GM18870 (cell line): ENCODE data around the gene EME2.

Source experiments
- ATAC-seq: cut with Tn5 transposase; IDR thresholded peaks from one replicate; pipeline ENCODE4 v1.9.1; 2021; ENCODE audit warnings: moderate library complexity; ENCODE audit not compliant: unreplicated experiment

Gene EME2

DNA sequence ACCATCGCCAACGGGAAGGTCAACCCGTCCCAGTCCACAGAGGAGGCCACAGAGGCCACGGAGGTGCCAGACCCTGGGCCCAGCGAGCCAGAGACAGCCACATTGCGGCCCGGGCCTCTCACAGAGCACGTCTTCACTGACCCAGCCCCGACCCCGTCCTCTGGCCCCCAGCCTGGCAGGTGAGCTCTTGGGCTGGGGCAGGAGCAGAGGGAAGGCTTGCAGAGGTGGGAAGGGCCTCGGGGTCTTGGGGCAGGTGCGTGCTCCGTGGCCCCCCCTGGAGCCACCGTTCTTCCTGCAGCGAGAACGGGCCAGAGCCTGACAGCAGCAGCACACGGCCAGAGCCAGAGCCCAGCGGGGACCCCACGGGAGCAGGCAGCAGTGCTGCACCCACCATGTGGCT lies 6.4 kb upstream of the EME2 start:
- no peak for ATAC-seq

- no peak for ATAC-seq
Measured at GRCh38 chr16:1766701-1767100, 5.9 kb upstream of the EME2 start.

DNA sequence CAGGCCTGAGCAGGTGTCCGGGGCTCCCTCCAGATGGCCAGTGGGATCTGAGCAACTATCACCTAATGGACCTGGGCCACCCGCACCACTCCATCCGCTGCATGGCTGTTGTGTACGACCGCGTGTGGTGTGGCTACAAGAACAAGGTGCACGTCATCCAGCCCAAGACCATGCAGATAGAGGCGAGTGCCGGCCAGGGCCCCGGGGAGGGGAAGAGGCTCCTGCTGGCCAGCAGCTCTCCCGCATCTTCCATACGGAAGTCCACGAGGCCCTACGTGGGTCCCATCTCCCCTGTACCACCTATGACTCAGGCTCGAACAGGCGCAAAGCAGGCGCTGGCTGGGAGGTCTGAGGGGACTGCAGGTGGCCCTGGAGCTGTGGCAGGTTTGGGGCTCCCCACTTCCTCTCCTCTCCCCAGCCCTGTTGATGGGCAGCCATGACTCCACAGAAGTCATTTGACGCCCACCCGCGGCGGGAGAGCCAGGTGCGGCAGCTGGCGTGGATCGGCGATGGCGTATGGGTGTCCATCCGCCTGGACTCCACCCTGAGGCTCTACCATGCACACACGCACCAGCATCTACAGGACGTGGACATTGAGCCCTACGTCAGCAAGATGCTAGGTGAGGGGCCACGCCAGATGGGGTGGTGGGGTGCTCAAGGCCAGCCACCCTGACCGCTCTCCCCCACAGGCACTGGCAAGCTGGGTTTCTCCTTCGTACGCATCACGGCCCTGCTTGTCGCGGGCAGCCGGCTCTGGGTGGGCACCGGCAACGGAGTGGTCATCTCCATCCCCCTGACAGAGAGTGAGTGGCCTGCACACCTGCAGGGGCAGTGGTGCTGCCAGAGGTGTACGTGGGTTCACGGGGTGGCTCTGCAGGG lies 5.3 kb upstream of the EME2 start:
- no peak for ATAC-seq

GRCh38 chr16:1768061-1768766 lies 4.4 kb upstream of the EME2 start:
- ATAC-seq = no peak

DNA sequence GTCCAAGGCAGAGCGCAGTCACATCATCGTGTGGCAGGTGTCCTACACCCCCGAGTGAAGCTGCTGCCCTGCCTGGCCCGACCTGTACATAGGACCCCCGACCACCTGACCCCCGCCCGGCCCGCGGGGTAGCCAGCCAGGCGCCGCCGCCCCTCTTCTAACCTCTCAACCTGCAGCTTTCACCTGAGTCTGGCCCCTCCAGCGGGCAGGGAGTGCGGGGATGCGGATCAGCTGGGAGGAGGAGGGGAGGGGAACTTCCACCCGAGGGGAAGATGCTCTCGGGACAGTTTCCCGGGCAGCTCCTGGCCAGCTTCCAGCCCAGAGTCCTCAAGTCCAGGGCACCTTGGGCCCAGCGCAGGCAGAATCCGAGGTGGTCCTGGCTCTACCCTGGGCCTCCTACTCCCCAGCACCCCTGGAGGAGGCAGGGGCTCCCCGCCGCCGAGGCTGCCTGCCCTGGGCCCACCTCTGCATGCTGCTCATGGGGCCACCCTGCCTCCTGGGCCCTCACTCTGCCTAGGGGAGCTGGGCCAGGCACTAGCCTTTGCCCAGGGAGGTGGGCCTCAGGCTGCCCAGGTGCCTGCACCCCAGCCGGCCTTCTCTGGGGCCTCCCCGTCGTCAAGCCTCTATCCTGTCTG lies 3.7 kb upstream of the EME2 start:
- no peak for ATAC-seq

- ATAC-seq = no peak
Measured at GRCh38 chr16:1769402-1770300, 3.0 kb upstream of the EME2 start.

DNA sequence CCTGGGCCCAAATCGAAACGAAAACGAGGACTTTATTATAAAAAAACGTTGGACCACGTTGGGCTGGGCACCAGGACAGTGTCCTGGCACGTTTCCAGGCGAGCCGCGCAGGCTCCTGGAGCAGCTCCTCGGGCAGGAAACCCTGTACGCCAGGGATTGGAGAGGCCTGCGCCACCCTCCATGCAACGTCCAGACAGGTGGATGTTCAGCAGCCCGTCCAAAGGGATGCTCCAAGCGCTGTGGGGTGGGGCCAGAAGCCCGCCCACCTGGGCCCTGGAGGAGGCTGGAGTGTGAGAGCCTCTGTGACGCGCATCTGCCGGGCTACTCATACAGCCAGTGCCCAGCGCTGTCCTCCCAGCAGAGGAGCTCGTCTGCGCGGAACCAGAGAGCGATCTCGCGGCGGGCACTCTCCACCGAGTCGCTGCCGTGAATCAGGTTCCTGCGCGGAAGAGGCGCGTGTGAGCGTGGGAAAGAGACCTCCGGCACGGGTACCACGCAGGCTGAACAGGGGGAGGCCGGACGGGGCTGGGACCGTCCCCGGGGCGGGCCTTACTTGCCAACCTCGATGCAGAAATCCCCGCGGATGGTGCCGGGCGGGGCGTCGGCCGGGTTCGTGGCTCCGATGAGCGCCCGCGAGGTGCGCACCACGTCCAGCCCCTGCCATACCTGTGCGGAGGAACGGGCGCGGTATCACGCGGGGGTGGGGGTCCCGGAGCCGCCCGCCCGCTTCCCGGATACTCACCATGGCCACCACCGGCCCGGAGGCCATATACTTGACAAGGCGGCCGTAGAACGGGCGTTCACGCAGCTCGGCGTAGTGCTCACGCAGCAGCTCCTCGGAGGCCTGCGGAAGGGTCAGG lies 2.1 kb upstream of the EME2 start:
- ATAC-seq = no peak

- ATAC-seq = no peak
Measured at GRCh38 chr16:1771188-1771863, 1.3 kb upstream of the EME2 start, which contains the start of gene NME3. Gene NME3, minus strand, starts transcription at chr16:1771543. Its CDS starts 9 bp downstream, at chr16:1771534.

DNA sequence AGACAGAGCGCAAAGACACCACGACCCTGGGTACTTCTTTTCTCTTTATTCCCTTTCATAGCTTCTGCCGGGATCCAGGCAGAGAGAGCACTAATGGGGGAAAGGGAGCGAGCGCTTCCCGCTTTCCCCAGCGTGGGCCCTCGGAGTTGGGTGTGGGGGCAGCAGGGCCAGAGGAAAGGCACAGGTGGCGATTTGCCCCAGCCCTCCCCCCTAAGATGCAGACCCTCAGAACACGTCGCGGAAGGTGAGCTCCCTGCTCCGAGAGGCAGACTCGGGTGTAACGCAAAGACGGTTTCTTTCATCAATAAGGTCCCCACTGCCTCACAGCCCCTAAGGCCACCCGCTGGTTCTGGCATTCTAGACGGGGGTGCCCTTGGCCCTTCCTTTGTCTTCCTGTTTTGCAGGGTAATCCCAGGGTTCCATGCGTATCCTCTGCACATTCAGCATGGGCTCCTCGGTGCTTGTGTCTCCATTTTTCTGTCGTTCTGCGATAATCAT lies 697 bp upstream of the EME2 start:
- no peak for ATAC-seq

DNA sequence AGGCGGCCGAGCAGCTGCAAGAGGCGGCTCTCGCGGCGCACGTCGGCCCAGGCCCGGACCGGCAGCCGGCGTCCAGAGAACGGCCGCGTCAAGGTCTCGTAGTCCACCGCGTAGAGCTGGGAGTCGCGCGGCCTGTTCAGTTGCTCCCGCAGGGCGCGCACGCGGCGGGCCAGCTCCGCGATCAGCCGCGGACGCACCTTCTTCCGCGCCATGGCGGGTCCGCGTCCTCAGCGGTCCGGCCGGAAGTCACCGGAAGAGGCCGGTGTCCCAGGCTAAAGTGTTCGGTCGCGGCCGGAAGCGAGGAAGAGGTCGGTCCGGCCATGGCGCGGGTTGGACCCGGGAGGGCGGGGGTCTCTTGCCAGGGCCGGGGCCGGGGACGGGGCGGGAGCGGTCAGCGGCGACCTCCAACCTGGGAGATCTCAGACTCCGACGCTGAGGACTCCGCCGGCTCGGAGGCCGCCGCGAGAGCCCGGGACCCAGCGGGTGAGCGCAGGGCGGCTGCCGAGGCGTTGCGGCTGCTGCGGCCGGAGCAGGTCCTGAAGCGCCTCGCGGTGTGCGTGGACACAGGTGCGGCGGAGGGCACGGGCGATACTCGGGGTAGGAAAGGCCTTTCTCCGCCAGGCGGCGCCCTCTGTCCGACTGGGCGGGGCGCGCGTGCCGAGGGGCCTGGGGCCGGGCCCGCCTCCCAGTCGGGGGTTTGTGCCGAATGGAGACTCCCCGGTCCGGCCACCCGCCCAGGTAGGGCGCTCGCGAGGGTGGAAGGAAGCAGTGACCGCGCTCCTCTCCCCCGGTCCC lies 495 bp downstream of the EME2 start, which contains the start of gene MRPS34:
TSS of gene MRPS34 (minus strand) at position 227 of the 795 bp plus-strand sequence. CDS start at position 212, 15 bp downstream.
- ATAC-seq = peak; percentile 38

DNA sequence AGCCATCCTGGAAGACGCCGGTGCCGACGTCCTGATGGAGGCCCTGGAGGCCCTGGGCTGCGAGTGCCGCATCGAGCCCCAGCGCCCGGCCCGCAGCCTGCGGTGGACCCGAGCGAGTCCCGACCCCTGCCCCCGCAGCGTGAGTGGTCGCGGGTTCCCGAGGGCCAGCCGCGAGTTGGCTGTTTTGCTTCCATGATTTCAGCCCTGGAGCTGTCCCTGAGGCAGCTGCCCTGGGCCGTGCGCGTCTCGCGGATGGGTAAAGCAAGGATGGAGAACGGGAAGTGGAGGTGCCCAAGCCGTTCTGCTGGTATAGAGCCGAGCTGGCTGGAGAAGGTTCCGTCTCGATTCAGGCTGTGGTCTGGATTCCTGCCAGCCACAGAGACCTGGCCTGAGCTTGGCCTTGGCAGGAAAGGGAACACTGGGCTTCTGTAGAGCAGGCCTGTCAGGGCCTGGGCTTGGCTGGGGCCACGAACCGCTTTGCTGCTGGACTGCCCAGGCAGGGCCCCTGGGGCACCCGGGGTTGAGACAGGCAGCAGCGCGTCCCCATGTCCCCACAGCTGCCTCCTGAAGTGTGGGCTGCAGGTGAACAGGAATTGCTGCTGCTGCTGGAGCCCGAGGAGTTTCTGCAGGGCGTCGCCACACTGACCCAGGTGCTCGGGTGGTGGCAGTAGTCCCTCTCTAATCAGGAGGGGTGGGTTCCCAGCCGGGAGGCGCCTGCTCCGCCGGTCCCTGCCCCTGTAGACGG lies 1.3 kb downstream of the EME2 start:
- ATAC-seq = no peak

- ATAC-seq = no peak
Measured at GRCh38 chr16:1774448-1774780, 1.8 kb downstream of the EME2 start.

- ATAC-seq = no peak
Measured at GRCh38 chr16:1775006-1775845, 2.6 kb downstream of the EME2 start.

- no peak for ATAC-seq
Measured at GRCh38 chr16:1775846-1776671, 3.4 kb downstream of the EME2 start.

GRCh38 chr16:1776672-1776955 lies 4.0 kb downstream of the EME2 start:
- ATAC-seq = no peak

- ATAC-seq = no peak
Measured at GRCh38 chr16:1776991-1777374, 4.4 kb downstream of the EME2 start.
